OCI-M1 (cell line): ENCODE data around the gene CD209.

Experiments used
- DNase-seq: peaks from one replicate; lab custom pipeline; 2025; lab: John Stamatoyannopoulos, UW

CD209 gene

GRCh38 chr19:7737215-7737614, 10.1 kb downstream of the CD209 start:
- DNase-seq: no peak

- no peak for DNase-seq
These were observed 11.2 kb downstream of the CD209 start for GRCh38 chr19:7736148-7736547.

- peak; percentile 53 for DNase-seq
These were observed 12.8 kb downstream of the CD209 start for GRCh38 chr19:7734220-7735203.

GRCh38 chr19:7733376-7733775, 14.0 kb downstream of the CD209 start:
- no peak for DNase-seq

DNA sequence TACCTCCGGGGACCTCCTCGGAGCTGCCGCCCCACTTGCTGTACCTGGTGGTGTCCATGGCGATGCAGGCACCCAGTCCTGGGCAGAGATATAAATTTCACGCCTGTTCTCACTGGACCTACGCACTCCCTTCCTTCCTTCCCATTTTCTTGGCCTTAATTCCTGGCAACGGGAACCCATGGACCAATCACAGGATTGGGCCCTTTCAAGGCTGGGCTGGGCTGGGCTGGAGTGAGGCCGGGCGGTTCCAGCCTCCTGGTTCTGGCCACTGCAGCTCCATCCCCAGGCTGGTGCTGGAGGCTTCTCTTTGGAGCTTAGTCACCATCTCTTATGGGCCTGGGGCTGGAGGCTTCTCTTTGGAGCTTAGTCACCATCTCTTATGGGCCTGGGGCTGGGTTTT, 15.3 kb downstream of the CD209 start, which contains the start of gene CLEC4G:
TSS of gene CLEC4G (minus strand) at position 66 of the 400 bp plus-strand sequence. CDS start at position 58, 8 bp downstream.
- DNase-seq: no peak

- no peak for DNase-seq
These were observed 15.7 kb downstream of the CD209 start for GRCh38 chr19:7731615-7732014.

DNA sequence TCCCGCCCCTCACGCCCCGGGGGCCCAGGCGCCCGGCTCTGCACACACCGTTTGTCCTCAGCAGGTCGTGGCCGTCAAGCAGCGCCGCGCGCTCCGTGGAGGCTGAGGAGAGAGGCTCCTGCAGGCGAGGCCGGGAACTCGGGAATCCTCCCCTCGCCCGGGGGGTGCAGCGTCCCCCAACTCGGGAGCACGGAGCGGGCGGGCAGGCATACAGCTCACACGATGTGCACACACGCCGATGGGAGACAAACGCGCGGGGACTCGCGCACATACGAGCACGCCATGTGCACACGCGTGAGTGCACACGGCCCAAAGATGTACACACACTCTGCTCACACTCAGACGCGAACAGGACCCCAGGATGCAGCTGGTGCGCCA, 16.1 kb downstream of the CD209 start:
- no peak for DNase-seq

DNA sequence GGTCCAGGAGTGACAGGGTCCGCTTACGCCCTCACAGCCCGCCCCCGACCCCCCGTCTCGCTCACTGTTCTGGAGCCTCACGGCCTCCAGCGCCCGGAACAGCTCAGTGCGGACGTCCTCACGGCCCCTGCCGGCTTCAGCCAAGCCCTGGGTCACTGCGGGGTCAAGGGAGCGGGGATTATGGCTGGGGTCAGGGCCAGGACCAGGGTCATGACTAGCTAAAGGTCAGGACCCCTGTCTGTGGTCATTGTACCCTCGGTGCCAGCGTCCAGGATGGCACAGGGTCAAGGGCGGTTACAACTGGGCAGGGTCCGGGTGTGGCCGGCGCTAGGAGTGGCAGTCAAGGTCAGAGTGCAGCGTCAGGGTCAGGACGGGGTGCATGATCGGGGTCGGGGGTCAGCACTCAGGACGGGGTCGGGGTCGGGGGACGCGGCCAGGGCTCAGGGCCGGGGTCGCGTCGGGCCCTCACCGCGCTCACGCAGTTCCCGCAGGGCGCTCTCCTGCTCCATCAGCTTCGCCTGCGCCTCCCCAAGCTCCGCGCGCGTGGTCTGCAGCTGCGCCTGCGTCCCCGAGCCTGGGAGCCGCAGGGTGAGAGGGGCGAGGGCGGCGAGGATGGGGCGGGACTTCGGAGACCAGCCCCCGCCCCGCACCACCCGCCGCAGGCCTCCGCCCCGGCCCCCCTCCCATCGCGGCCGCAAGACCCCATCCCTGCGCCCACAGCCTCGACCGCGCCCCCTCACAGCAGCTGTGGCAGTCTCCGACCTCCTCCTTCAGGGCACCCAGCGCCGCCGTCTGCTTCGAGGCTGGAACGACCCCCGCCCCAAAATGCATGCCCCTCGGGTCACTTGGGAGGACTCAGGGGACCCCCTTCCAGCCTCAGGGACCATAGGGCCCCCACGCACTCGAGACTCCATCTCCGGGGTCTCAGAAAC, 16.8 kb downstream of the CD209 start:
- no peak for DNase-seq

DNA sequence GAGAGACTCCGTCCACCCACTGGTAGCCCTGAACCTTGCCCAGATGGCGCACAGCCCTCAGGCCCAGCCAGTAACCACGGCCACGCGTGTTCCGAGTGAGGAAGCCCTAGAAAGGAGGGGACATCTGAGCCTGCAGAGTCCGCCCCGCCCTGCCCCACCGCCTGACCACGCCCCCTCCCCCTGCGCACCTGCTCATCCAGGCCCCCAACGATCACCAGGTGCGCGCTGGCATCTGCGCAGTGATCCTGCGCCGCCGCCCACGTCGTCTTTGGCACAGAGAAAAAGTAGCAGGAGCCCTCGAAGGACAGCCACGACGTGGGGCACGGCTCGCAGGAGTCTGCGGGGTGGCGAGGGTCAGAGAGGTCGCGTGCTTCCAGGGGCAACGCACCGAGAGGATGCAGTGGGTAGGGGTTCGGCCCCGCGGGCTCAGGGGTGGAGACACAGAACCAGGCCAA, 17.5 kb downstream of the CD209 start:
- no peak for DNase-seq

- DNase-seq: no peak
These were observed 18.1 kb downstream of the CD209 start for GRCh38 chr19:7729211-7729610.

GRCh38 chr19:7725791-7726190, 21.5 kb downstream of the CD209 start:
- DNase-seq: no peak

GRCh38 chr19:7722231-7722651, 25.1 kb downstream of the CD209 start:
- DNase-seq: no peak

- DNase-seq: no peak
These were observed 27.0 kb downstream of the CD209 start for GRCh38 chr19:7720351-7720750.

- no peak for DNase-seq
These were observed 28.7 kb downstream of the CD209 start for GRCh38 chr19:7718668-7719067.

DNA sequence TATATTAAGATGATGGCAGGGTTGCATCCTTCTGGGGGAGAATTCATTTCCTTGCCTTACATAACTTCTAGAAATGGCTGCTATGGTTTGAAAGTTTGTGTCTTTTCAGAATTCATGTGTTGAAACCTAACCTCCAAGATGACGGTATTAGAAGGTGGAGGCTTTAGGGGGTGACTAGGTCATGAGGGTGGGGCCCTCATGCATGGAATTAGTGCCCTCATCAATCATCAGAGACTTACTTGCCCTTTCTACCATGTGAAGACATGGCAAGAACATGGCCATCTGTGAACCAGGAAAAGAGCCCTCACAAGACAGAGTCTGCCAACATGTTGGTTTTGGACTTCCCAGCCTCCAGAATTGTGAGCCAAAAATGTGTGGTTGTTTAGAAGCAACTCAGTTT, 30.6 kb downstream of the CD209 start:
- no peak for DNase-seq

DNA sequence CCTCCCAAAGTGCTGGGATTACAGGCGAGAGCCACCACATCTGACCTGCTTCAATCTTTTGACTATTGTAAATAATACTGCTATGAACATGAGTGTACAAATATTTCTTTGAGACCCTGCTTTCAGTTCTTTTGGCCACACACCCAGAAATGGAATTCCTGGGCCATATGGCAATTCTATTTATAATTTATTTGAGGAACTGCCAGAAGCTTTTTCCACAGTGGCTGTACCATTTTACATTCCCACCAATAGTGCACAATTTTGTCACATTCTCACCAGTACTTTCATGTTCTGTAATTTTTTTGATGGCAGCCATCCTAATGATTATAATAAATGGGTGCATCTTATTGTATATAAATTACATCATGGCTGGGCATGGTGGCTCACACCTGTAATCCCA, 31.7 kb downstream of the CD209 start:
- no peak for DNase-seq

- no peak for DNase-seq
These were observed 36.7 kb downstream of the CD209 start for GRCh38 chr19:7710616-7711015.

DNA sequence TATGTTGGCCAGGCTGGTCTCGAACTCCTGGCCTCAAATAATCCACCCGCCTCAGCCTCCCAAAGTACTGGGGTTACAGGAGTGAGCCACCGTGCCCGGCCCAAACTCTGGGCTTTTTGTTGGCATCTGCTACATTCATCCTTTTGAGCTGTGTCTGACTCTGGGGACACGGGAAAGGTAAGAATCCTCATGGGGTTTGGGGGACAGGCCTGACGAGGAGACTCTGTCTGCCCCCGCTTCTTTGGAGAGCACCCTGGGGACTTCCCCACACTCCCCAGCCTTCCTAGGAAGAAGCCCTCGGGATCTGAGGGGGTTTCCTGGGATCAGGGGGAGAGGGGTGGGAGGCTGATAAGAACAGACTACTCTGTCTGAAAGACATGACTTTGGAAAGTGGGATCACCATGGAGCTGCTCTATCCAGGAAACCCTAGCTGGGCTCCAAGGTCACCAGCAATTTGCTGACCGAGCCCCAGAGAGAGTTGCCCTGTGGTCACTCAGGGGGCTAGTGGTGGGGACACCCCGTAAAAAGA, 37.3 kb downstream of the CD209 start:
- no peak for DNase-seq

- DNase-seq: no peak
These were observed 40.3 kb downstream of the CD209 start for GRCh38 chr19:7706955-7707456.

GRCh38 chr19:7706188-7706954, 41.0 kb downstream of the CD209 start:
- DNase-seq: no peak
